OCI-M2 (cell line): Measurements from ENCODE around the gene ACVRL1.

Source experiments
- DNase-seq: peaks from one replicate; lab custom pipeline; 2025; ENCODE audit not compliant: unreplicated experiment; lab: John Stamatoyannopoulos, UW

Gene ACVRL1

GRCh38 chr12:51907083-51907855 is at the start of gene ACVRL1:
Gene ACVRL1 (plus strand): TSS chr12:51907504. CDS start chr12:51912475, 4,971 bp downstream.
- no peak for DNase-seq

GRCh38 chr12:51860986-51861385 is 46.3 kb upstream of the ACVRL1 start:
- no peak for DNase-seq

DNA sequence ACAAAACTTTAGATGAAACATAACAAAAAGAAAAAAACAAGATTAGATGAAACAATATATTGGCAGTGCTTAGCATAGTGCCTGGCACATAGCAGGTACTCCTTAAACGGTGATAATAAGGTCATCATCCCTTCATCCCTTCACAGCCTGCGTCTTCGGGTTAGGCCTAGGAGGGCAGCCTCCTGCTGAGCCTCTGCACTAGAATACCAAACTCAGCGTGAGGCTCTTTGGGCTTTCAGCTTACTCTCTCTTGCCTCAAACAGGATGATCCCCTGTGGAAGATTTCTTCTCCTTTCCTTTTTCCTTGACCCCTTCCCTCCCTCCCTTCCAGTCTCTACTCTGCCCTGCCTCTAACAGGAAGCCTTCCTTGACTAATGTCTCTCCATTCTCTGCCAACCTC is 44.4 kb upstream of the ACVRL1 start:
- no peak for DNase-seq

DNA sequence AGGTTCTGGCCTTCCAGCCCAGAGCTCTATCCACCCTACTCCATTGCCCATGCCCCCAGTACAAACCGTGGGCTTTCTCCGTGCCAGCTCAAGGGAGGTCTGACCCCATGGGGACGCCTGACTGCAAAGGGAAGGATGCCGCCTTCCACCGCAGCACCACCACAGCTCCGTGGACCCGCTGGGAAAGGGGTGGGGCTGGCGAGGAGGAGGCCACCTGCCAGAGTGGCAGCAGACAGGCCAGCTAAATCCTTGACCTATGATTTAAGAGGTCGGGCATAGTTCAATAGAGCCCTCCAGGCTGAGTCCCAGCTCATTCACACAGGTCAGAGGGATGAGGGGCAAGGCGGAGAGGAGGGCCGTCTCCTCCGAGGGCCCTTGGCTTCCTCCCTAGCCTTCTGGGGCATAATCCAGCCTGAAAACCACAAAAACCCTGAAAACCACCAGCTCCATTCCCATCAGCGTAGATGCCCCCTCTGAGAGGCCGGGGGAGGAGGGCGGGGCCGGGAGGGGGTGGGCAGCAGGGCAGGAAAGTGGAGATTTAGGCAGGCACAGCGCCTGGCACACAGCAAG is 43.9 kb upstream of the ACVRL1 start:
- no peak for DNase-seq

DNA sequence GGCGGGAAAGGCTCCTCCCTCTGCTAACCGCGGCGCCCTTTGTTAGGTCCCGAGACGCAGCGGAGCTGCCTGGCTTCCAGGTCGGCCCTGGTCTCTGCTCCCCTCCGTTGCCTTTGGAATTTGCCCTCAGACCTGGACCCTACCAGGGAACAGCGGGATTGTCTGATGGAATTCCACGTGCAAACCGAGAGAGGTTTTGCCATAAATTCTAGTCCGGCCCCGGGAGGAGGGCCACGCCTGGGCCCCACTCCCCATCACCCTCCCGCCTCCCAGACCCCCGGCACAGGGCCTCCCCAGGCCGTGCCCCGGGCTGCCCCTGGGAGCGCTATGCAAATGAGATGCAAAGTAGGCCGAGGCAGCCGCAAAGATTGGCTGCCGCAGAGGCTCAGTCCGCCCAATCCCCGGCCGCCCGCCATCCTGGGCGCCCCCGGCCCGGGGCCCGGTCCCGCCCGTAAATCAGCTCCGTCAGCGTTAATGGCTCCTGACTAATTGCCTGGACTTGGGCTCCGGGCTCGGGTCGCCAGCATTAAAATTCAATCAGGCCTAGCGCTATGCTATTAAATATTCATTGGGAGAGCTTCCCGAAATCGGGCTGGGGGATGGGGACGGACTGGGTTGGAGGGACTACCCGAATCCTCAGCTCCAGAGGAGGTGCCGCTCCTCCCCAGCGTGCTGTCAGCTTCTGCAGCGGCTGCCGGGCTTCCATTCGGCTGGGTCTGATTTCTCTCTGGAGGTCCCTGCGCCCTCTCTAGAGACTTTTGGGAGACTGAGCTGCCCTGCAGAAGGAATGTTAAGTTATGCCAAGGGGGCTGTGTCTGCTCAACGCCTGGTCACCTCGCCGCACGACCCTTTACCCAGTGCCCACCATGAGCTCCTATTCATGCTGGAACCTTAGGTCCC is 43.1 kb upstream of the ACVRL1 start:
- DNase-seq: no peak

DNA sequence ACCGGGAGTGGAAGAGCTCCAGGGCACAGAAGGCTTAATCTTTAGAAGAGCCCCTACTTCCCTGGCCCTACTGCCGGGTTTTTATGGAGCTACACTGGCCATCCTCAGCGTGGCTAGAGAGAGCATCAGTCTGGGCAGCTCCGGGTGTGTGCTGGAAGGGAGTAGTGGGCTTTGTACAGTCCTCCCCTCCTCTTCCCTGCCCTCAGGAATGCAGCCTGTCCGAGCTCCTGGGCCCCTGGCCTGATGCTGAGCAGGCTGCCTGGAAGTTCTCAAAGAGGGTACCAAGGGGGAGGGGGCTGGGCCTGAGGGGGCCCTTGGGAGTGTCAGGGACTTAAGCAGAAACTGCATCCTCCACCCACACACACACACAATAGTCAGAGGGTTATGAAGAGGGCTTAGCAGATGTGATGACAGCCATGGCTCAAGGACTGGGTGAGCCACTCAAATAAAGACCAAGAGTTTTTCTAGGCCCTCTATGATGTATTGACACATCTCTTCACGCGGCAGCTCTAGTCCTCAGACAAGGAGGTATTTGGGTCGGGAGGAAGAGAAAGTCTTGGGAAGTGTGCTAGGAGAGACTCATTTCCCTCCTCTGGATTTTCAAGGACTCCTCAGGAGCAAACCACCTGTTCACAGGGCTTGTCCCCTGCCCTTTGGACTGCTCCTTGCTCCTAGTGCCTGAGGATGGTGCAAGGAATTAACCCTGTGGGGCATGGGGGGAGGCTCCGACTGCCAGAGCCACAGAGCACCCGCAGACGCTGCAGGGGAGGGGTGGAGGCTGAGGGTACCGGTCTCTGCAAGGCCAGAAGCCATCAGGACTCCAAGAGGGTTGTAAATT is 42.3 kb upstream of the ACVRL1 start:
- DNase-seq: no peak

DNA sequence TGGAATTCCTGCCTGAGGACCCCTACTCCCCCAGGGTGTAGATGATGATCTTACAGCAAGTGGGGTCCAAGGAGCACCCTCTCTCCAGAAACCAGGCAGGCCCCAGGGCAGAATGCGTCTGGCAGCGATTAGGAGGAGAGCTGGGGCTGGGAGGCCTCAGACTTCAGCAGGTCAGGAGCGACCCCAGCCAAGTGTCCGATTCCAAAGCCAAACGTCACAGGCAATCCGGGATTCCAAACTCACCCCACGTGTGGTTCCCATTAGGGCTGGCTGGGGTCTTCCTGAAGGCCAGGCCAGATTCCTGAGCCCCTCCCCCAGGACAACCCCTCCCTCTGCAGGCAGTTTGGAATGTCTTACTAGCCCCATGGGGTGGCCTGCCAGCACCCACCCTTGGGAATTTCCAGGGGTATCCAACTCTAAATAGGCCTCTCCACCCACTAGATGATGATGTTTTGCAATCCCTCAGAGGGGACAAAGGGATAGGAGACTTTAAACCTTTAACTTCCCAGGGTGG is 41.5 kb upstream of the ACVRL1 start:
- no peak for DNase-seq

DNA sequence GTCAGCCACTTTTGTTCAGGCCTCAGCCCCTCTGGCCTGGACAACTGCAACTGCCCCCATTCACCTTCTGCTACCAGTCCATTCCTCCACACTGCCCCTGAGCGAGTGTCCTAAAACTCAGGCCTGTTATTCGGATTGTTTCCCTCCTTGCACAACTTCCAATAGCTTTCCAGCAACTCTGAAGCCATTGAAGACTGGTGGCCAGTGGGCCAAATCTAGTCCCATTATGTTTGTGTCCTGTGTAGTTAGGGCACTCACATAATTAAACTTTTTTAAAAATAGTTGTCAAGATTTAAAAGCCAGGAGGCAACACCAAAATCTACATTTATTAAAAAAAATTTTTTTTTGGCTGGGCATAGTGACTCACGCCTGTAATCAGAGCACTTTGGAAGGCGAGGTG is 41.0 kb upstream of the ACVRL1 start:
- no peak for DNase-seq

- DNase-seq: no peak
These were observed 40.5 kb upstream of the ACVRL1 start for GRCh38 chr12:51866762-51867161.

GRCh38 chr12:51867371-51867770 is 39.9 kb upstream of the ACVRL1 start:
- no peak for DNase-seq

GRCh38 chr12:51867796-51868428 is 39.4 kb upstream of the ACVRL1 start:
- no peak for DNase-seq

- no peak for DNase-seq
These were observed 38.3 kb upstream of the ACVRL1 start for GRCh38 chr12:51868821-51869495.

- DNase-seq: no peak
These were observed 37.8 kb upstream of the ACVRL1 start for GRCh38 chr12:51869496-51869865.

DNA sequence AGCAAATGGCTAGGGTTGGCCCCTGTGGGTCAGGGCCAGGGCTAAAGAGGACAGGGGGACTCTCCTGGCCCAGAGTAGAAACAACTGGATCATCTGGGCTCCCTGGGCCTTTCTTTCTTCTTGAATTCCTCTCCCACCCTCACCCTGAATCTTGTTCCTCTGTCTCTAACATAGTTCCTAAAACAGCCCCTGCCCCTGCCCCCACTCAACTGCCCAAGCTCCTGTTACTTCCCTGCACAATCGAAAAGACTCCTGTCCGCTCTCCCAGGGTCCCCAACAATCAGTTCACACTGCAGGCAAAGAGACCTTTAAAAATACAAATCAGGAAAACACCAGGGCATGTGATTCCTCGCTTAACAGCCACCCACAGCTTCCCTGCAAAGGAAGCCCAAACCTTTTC is 37.4 kb upstream of the ACVRL1 start:
- no peak for DNase-seq

- DNase-seq: no peak
These were observed 36.8 kb upstream of the ACVRL1 start for GRCh38 chr12:51870504-51870903.

GRCh38 chr12:51871126-51871525 is 36.2 kb upstream of the ACVRL1 start:
- no peak for DNase-seq

DNA sequence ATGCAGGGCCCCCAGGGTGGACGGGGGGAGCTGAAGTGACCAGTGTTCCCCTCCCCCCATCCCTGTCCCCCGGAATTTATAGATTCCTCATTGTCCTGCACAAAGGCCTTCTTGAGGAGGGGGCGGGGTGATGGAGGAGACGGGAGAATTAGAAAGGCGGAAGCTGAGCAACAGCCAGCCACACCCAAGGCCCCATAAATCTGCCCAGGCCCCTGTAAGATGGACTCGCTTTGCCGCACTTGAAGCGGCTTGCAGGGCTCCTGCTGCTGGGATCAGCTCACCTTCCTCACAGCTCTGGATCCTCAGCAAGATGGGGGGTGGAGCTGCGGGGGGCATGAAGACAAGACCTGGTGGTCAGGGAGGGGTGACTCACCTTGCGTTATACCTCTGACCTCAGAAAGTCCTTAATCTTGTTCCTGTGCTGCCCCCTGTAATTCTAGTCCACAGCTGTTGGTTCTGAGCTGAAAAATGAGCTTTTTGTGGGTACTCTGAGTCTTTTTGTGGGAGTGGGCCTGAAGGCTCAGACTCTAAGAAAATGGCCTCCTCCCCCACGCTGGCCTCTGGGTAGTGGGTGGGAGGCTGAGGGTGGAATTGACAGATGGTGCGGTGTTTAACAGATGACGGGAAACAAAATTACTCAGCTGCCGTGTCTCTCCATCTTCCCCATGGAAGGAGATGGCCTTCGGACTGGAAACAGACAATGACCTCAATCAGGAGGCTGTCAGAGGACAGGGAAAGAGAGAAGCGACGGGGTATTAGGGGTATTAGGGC is 35.2 kb upstream of the ACVRL1 start:
- no peak for DNase-seq

DNA sequence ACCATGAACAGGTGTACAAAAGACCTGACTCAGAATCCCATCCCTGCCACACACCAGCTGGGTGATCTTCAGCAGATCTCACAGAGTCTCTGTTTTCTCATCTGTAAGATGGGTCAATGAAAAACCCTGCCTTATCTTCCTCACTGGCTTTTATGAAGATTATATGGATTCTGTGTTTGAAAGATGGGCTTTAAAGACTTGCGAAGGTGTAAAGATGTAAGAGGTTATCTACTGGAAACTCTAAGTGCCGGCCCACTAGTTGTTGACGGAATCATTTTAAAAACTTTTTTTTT is 34.7 kb upstream of the ACVRL1 start:
- no peak for DNase-seq
